Measurements from ENCODE around the gene INTS7. TPM values are rescaled to one million over a fixed set of nuclear protein-coding genes. Genes with fewer than 3 reads are reported as not detected.

Gene INTS7
- polyA plus RNA-seq, 1 of the 3 experiments (the other 2 are of a cell fraction): 8.7 TPM

DNA sequence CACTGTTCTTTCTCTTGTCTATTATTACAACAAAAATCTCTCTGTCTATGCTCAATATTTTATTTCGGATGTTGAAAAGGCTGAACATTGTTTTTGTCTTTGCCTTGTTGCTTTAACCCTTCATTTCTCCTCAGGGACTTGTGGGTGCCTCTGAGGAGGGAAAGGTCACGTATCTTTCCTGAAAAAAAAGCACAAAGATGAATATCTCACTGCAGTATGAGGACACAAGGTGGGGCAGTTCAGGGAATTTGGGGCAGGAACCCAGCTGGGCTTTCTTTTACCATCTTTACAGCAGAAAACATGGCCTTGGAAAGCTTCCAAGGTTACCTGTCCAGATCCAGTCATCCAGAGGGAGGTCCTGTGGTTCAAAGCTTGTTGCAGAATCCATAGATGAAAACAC, 105.7 kb downstream of the INTS7 start:
- H3K4me1 ChIP-seq (ENCODE audit: control insufficient read depth in 1 of 2, insufficient read depth in 2 of 2, low read depth in 1 of 2, low read length in 1 of 2): no peaks in the 10 kb centered on the region; a peak in 1 of 4 replicates
- ChIA-PET CTCF (interaction anchor here (1.8 kb wide), 1 partner anchor 231 kb away, joined by 7 read pairs; no protein-coding TSS in a partner anchor), POLR2A (no interaction called here)
- TF ChIP-seq, protein P1, sequence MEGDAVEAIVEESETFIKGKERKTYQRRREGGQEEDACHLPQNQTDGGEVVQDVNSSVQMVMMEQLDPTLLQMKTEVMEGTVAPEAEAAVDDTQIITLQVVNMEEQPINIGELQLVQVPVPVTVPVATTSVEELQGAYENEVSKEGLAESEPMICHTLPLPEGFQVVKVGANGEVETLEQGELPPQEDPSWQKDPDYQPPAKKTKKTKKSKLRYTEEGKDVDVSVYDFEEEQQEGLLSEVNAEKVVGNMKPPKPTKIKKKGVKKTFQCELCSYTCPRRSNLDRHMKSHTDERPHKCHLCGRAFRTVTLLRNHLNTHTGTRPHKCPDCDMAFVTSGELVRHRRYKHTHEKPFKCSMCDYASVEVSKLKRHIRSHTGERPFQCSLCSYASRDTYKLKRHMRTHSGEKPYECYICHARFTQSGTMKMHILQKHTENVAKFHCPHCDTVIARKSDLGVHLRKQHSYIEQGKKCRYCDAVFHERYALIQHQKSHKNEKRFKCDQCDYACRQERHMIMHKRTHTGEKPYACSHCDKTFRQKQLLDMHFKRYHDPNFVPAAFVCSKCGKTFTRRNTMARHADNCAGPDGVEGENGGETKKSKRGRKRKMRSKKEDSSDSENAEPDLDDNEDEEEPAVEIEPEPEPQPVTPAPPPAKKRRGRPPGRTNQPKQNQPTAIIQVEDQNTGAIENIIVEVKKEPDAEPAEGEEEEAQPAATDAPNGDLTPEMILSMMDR (IDR thresholded peaks at IDR 0.05): no peak
- TF ChIP-seq SIN3A (IDR thresholded peaks at IDR 0.05; ENCODE audit: borderline replicate concordance, low read depth, low read length) (no peak), POLR2AphosphoS5 (IDR thresholded peaks at IDR 0.05; ENCODE audit: low read depth, low read length) (no peak), FOXM1 (IDR thresholded peaks at IDR 0.05; ENCODE audit: low read depth) (no peak), CHD2 (IDR thresholded peaks at IDR 0.05; ENCODE audit: low read length, partially characterized antibody) (no peak), NFIC (IDR thresholded peaks at IDR 0.05; ENCODE audit: borderline replicate concordance) (no peak), RCOR1 (IDR thresholded peaks at IDR 0.05; ENCODE audit: low read length) (no peak), EZH2phosphoT487 (IDR thresholded peaks at IDR 0.05; ENCODE audit: borderline replicate concordance, low read depth) (no peak), TAF1 (IDR thresholded peaks at IDR 0.05; ENCODE audit: borderline replicate concordance, low read depth, low read length) (no peak), JUND (IDR thresholded peaks at IDR 0.05) (no peak), GABPA (IDR thresholded peaks at IDR 0.05; ENCODE audit: low read depth) (no peak), TEAD4 (IDR thresholded peaks at IDR 0.05; ENCODE audit: borderline replicate concordance, insufficient read depth) (no peak), RXRA (IDR thresholded peaks at IDR 0.05; ENCODE audit: borderline replicate concordance, low read depth) (no peak), YY1 (IDR thresholded peaks at IDR 0.05; ENCODE audit: low read depth) (no peak), NRF1 (IDR thresholded peaks at IDR 0.05; ENCODE audit: low read depth, low read length) (no peak), SMC3 (IDR thresholded peaks at IDR 0.05; ENCODE audit: low read depth, low read length) (no peak), FOSL2 (IDR thresholded peaks at IDR 0.05; ENCODE audit: borderline replicate concordance, low read depth) (no peak)
- TF ChIP-seq, protein P2, sequence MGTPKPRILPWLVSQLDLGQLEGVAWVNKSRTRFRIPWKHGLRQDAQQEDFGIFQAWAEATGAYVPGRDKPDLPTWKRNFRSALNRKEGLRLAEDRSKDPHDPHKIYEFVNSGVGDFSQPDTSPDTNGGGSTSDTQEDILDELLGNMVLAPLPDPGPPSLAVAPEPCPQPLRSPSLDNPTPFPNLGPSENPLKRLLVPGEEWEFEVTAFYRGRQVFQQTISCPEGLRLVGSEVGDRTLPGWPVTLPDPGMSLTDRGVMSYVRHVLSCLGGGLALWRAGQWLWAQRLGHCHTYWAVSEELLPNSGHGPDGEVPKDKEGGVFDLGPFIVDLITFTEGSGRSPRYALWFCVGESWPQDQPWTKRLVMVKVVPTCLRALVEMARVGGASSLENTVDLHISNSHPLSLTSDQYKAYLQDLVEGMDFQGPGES (IDR thresholded peaks at IDR 0.05; ENCODE audit: low read depth, low read length): no peak
- TF ChIP-seq, protein P3, sequence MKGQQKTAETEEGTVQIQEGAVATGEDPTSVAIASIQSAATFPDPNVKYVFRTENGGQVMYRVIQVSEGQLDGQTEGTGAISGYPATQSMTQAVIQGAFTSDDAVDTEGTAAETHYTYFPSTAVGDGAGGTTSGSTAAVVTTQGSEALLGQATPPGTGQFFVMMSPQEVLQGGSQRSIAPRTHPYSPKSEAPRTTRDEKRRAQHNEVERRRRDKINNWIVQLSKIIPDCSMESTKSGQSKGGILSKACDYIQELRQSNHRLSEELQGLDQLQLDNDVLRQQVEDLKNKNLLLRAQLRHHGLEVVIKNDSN (IDR thresholded peaks at IDR 0.05; ENCODE audit: borderline replicate concordance, low read depth): no peak
- TF ChIP-seq, protein P4, sequence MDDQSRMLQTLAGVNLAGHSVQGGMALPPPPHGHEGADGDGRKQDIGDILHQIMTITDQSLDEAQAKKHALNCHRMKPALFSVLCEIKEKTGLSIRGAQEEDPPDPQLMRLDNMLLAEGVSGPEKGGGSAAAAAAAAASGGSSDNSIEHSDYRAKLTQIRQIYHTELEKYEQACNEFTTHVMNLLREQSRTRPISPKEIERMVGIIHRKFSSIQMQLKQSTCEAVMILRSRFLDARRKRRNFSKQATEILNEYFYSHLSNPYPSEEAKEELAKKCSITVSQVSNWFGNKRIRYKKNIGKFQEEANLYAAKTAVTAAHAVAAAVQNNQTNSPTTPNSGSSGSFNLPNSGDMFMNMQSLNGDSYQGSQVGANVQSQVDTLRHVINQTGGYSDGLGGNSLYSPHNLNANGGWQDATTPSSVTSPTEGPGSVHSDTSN (IDR thresholded peaks at IDR 0.05): no peak
- H3K4me3 ChIP-seq (ENCODE audit: low read depth in 2 of 2, low read length in 1 of 2): no peak overlapping the region
- no peaks in the 10 kb centered on the region for H3K9me3 ChIP-seq
- no peak for DNase-seq
- H3K9ac ChIP-seq: no peak overlapping the region
- no peaks in the 10 kb centered on the region for H3K9me2 ChIP-seq
- H3K36me3 ChIP-seq (replicated peaks in 1 of 2; ENCODE audit: control insufficient read depth in 1 of 2, insufficient read depth in 2 of 2, low read length in 1 of 2): no peaks in the 10 kb centered on the region
- 88% methylated on average over 2 of the region's 2 CpGs for whole genome bisulfite sequencing (ENCODE audit: low lambda C conversion rate)
- H3K4me2 ChIP-seq: no peak overlapping the region
- H4K20me1 ChIP-seq (ENCODE audit: insufficient read depth): no peaks in the 10 kb centered on the region
- H3K27me3 ChIP-seq (ENCODE audit: insufficient read depth): no peaks in the 10 kb centered on the region
- H2AFZ ChIP-seq (ENCODE audit: low read depth): no peak overlapping the region
- no peaks in the 10 kb centered on the region for H3K79me2 ChIP-seq (ENCODE audit: insufficient read depth)
- H3F3A ChIP-seq (replicated peaks; ENCODE audit: insufficient read depth): no peaks in the 10 kb centered on the region
- H3K27ac ChIP-seq (ENCODE audit: low read depth in 2 of 2, low read length in 1 of 2): no peak overlapping the region
